HL-60 (cell line): Measurements from ENCODE around the gene LRATD1.

Source experiments
- CTCF ChIP-seq: IDR thresholded peaks from one replicate; pipeline ENCODE4 v1.5.1; 2011; ENCODE audit warnings: low read length, control low read depth, inconsistent platforms; ENCODE audit not compliant: insufficient read depth
- POLR2AphosphoS5 ChIP-seq: IDR thresholded peaks from 2 replicates; pipeline ENCODE4 v1.6.1; 2012; ENCODE audit warnings: low read depth
- SPI1 ChIP-seq: IDR thresholded peaks from 2 replicates; pipeline ENCODE4 v1.6.1; 2012; ENCODE audit warnings: low read depth, mild to moderate bottlenecking, borderline replicate concordance

- no peak for TF ChIP-seq CTCF
- TF ChIP-seq SPI1: no peak
- TF ChIP-seq POLR2AphosphoS5: no peak
These were observed 11.4 kb upstream of the LRATD1 start for GRCh38 chr2:14621114-14621513.
